Tibial nerve (tissue), 4 donors: ENCODE results near the gene ATP5F1D. TPM values are rescaled to one million over a fixed set of nuclear protein-coding genes. Genes with fewer than 3 reads are reported as not detected.

Experiments used
- DNase-seq, 2 donors: peaks; one replicate each; pipeline ENCODE4 v3.0.0-alpha.2; 2019; ENCODE audit warnings: low spot score in 2 of 2
- H3K27ac ChIP-seq, 4 donors: fragments of 200-600 bp; sonication (generic) in 3 of 4; one replicate each; pipeline ENCODE4 v1.5.1; 2017 to 2019; ENCODE audit warnings: mild to moderate bottlenecking in 1 of 4
- H3K27me3 ChIP-seq, 2 donors: fragments of 200-600 bp; sonication (generic) in 1 of 2; one replicate each; pipeline versions ENCODE4 v1.5.1 to v1.6.0; 2017 to 2019
- H3K36me3 ChIP-seq, 3 donors: fragments of 200-600 bp; sonication (generic); one replicate each; pipeline ENCODE4 v1.5.1; 2018 to 2019
- H3K4me1 ChIP-seq, 4 donors: fragments of 200-600 bp; sonication (generic) in 3 of 4; one replicate each; pipeline ENCODE4 v1.5.1; 2017 to 2019
- H3K4me3 ChIP-seq, 4 donors: fragments of 200-600 bp; sonication (generic) in 3 of 4; one replicate each; pipeline ENCODE4 v1.5.1; 2017 to 2019; ENCODE audit warnings: mild to moderate bottlenecking in 1 of 4, moderate library complexity in 1 of 4
- H3K9me3 ChIP-seq, 4 donors: fragments of 200-600 bp; sonication (generic) in 3 of 4; one replicate each; pipeline ENCODE4 v1.5.1; 2017 to 2019
- EP300 ChIP-seq, 2 donors: sonication (generic); formaldehyde crosslinking; IDR thresholded peaks; one replicate each; pipeline ENCODE4 v1.6.1; 2017; ENCODE audit warnings: antibody characterized with exemption in 2 of 2, mild to moderate bottlenecking in 1 of 2
- POLR2A ChIP-seq, 2 donors: fragments of 450-650 bp; IDR thresholded peaks; one replicate each; pipeline ENCODE4 v1.6.1; 2017; ENCODE audit warnings: antibody characterized with exemption in 2 of 2, mild to moderate bottlenecking in 2 of 2, moderate library complexity in 2 of 2
- WGBS, 2 donors: methylation state at CpG; one replicate each; pipeline ENCODE4 v1.1.5; 2018; 5-methylcytosine and 5-hydroxymethylcytosine counted together
- total RNA-seq, 4 donors: library from RNA; depleted of rRNA; stranded (reverse); fragments of >200 nt; gene quantifications; one replicate each; pipeline ENCODE4 v1.1.0, GENCODE V29; 2016
- TF ChIP-seq, protein P1 (sequence below), 5 experiments: fragments of 200-600 bp in 3 of 5; fragments of 450-650 bp in 2 of 5; sonication (generic) in 3 of 5; IDR thresholded peaks; one replicate each; pipeline ENCODE4 v1.5.1; 2016 to 2019; ENCODE audit warnings: antibody characterized with exemption in 5 of 5, mild to moderate bottlenecking in 3 of 5, moderate library complexity in 2 of 5

ATP5F1D gene
- total RNA-seq, 4 donors from 2014 or later: 67.5 to 140 (median 127) TPM

GRCh38 chr19:1239796-1240737 lies 1.5 kb upstream of the ATP5F1D start:
- Histone ChIP-seq H3K9me3 (no peaks in the 10 kb centered on the region), H3K4me1 (peaks cover 5 to 83% (median 49%) of the 10 kb centered on the region in 4 donors), H3K36me3 (peaks cover 0 to 3% (median 0%) of the 10 kb centered on the region in 3 donors), H3K27ac (peak overlapping the region; percentile 95 to 99 (median 98)), H3K4me3 (peak overlapping the region in 2 of 4 donors; percentile 34 to 94), H3K27me3 (no peaks in the 10 kb centered on the region)
- 8 to 17% methylated on average over 36 to 76 of the region's 84 CpGs for WGBS, 2 donors
- TF ChIP-seq, protein P1, sequence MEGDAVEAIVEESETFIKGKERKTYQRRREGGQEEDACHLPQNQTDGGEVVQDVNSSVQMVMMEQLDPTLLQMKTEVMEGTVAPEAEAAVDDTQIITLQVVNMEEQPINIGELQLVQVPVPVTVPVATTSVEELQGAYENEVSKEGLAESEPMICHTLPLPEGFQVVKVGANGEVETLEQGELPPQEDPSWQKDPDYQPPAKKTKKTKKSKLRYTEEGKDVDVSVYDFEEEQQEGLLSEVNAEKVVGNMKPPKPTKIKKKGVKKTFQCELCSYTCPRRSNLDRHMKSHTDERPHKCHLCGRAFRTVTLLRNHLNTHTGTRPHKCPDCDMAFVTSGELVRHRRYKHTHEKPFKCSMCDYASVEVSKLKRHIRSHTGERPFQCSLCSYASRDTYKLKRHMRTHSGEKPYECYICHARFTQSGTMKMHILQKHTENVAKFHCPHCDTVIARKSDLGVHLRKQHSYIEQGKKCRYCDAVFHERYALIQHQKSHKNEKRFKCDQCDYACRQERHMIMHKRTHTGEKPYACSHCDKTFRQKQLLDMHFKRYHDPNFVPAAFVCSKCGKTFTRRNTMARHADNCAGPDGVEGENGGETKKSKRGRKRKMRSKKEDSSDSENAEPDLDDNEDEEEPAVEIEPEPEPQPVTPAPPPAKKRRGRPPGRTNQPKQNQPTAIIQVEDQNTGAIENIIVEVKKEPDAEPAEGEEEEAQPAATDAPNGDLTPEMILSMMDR (IDR thresholded peaks at IDR 0.05): peak; percentile 91 to 100 (median 99)
- TF ChIP-seq POLR2A (IDR thresholded peaks at IDR 0.05): peak in 1 of 2 donors; percentile 77
- peak; percentile 24 to 82 for TF ChIP-seq EP300 (IDR thresholded peaks at IDR 0.05)
- DNase-seq: peak; percentile 79 to 80

DNA sequence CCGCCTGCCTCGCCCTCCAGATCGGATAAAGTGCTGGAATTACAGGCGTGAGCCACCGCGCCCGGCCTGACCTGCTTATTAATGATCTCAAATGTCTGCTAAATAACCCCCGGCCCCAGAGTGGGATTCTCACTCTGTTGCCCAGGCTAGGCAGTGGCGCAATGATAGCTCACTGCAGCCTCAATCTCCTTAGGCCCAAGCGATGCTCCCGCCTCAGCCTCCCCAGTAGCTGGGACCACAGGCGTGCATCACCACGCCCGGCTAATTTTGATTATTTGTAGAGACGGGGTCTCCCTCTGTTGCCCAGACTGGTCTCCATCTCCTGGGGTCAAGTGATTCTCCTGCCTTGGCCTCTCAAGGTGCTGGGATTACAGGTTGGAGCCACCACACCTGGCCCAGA lies 626 bp upstream of the ATP5F1D start:
- DNase-seq: no peak
- Histone ChIP-seq H3K9me3 (no peaks in the 10 kb centered on the region), H3K36me3 (peaks cover 0 to 3% (median 0%) of the 10 kb centered on the region in 3 donors), H3K27me3 (no peaks in the 10 kb centered on the region), H3K4me3 (peak overlapping the region in 1 of 4 donors; percentile 94), H3K27ac (peak overlapping the region; percentile 95 to 99 (median 98)), H3K4me1 (peaks cover 5 to 91% (median 57%) of the 10 kb centered on the region in 4 donors)
- TF ChIP-seq EP300 (IDR thresholded peaks at IDR 0.05): no peak
- TF ChIP-seq, protein P1 (IDR thresholded peaks at IDR 0.05): no peak
- TF ChIP-seq POLR2A (IDR thresholded peaks at IDR 0.05): no peak
- WGBS, 2 donors: 66 to 67% methylated on average over 9 to 15 of the region's 15 CpGs

DNA sequence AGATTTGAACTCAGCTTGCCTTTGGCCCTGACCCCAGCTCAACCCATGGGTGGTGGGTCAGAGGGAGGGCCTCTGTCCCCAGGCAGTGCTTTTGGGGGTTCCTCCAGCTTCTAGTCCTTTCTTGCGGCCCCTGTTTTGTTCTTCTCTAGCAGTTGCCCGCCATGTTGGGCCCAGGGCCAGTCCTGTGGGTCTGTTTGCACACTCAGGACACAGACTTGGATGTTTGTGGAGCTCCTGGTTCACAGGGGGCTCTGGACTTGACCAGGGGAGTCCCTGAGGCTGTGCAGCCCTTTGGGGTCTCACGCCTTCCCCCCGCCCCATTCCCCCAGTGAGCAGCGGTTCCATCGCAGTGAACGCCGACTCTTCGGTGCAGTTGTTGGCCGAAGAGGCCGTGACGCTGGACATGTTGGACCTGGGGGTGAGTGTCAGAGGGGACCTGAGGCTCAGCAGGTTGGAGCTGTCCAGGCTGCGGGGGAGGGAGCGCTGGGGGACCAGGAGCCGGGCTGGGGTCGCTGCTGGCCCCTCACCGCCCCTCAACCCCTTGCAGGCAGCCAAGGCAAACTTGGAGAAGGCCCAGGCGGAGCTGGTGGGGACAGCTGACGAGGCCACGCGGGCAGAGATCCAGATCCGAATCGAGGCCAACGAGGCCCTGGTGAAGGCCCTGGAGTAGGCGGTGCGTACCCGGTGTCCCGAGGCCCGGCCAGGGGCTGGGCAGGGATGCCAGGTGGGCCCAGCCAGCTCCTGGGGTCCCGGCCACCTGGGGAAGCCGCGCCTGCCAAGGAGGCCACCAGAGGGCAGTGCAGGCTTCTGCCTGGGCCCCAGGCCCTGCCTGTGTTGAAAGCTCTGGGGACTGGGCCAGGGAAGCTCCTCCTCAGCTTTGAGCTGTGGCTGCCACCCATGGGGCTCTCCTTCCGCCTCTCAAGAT lies 2.5 kb downstream of the ATP5F1D start:
- Histone ChIP-seq H3K27me3 (no peaks in the 10 kb centered on the region), H3K36me3 (peaks cover 0 to 3% (median 0%) of the 10 kb centered on the region in 3 donors), H3K9me3 (no peaks in the 10 kb centered on the region), H3K27ac (peak overlapping the region; percentile 90 to 99 (median 99)), H3K4me1 (peaks cover 5 to 89% (median 50%) of the 10 kb centered on the region in 4 donors), H3K4me3 (peak overlapping the region in 3 of 4 donors; percentile 9 to 19 (median 14))
- DNase-seq: peak in 1 of 2 donors; percentile 75
- 36 to 44% methylated on average over 8 to 33 of the region's 33 CpGs for WGBS, 2 donors
- TF ChIP-seq, protein P1 (IDR thresholded peaks at IDR 0.05): peak; percentile 96 to 100 (median 97)
- peak in 1 of 2 donors; percentile 53 for TF ChIP-seq EP300 (IDR thresholded peaks at IDR 0.05)
- TF ChIP-seq POLR2A (IDR thresholded peaks at IDR 0.05): no peak

DNA sequence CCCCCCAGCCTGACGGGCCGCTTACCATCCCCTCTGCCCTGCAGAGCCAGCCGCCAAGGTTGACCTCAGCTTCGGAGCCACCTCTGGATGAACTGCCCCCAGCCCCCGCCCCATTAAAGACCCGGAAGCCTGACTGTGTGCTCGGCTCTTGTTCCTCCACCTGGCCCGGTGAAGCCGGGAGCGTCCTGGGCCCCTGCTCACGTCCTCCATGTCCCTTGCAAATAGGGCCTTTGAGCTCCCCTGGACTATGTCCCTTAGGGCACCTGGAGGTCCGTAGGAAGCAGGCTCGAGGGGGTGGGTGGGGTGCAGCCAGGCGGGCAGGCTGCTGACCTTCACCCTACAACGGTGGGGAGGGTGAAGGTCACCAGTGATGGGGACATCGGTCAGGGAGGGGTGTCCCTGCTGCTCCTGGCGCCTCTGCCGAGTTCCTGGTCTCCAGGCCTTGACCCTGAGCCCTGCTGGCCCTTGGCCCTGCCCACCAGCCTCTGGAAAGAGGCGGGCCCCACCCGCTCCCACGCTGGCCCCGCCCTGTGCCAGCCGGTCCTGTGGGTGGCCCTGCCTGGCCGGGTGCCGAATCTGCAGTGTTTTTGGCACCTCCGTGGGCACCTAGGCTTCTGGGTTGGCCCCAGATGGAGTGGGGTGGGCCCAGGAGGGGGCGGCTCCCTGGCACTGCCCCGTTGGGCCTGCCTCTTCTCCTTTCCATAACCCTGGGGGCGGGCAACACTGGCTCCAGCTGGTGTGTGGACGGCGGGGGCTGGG lies 3.3 kb downstream of the ATP5F1D start:
- 18 to 25% methylated on average over 10 to 18 of the region's 31 CpGs for WGBS, 2 donors

More for the DNA sequence above, 3.3 kb downstream of the ATP5F1D start:
- H3K9me3 ChIP-seq: no peaks in the 10 kb centered on the region
- TF ChIP-seq EP300 (IDR thresholded peaks at IDR 0.05) (peak in 1 of 2 donors; percentile 32), POLR2A (IDR thresholded peaks at IDR 0.05) (no peak)
- TF ChIP-seq, protein P1 (IDR thresholded peaks at IDR 0.05): no peak
- H3K4me3 ChIP-seq: peak overlapping the region in 3 of 4 donors; percentile 9 to 19 (median 14)
- peaks cover 5 to 81% (median 49%) of the 10 kb centered on the region in 4 donors for H3K4me1 ChIP-seq
- peak overlapping the region; percentile 90 to 99 (median 99) for H3K27ac ChIP-seq
- no peak for DNase-seq
- no peaks in the 10 kb centered on the region for H3K27me3 ChIP-seq
- peaks cover 0 to 3% (median 0%) of the 10 kb centered on the region in 3 donors for H3K36me3 ChIP-seq
